Placental epithelial cell (primary cell): ENCODE measurements around the gene SMPDL3B. TPM values are rescaled to one million over a fixed set of nuclear protein-coding genes. Genes with fewer than 3 reads are reported as not detected.

Source experiments
- total RNA-seq: library from RNA; depleted of rRNA; stranded (reverse); fragments of >200 nt; gene quantifications from 2 replicates; pipeline ENCODE4 v1.2.3, GENCODE V29; 2012

SMPDL3B gene, protein sequence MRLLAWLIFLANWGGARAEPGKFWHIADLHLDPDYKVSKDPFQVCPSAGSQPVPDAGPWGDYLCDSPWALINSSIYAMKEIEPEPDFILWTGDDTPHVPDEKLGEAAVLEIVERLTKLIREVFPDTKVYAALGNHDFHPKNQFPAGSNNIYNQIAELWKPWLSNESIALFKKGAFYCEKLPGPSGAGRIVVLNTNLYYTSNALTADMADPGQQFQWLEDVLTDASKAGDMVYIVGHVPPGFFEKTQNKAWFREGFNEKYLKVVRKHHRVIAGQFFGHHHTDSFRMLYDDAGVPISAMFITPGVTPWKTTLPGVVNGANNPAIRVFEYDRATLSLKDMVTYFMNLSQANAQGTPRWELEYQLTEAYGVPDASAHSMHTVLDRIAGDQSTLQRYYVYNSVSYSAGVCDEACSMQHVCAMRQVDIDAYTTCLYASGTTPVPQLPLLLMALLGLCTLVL
- under 0.01 TPM in 1 of 2 replicates, not detected in the other for total RNA-seq

DNA sequence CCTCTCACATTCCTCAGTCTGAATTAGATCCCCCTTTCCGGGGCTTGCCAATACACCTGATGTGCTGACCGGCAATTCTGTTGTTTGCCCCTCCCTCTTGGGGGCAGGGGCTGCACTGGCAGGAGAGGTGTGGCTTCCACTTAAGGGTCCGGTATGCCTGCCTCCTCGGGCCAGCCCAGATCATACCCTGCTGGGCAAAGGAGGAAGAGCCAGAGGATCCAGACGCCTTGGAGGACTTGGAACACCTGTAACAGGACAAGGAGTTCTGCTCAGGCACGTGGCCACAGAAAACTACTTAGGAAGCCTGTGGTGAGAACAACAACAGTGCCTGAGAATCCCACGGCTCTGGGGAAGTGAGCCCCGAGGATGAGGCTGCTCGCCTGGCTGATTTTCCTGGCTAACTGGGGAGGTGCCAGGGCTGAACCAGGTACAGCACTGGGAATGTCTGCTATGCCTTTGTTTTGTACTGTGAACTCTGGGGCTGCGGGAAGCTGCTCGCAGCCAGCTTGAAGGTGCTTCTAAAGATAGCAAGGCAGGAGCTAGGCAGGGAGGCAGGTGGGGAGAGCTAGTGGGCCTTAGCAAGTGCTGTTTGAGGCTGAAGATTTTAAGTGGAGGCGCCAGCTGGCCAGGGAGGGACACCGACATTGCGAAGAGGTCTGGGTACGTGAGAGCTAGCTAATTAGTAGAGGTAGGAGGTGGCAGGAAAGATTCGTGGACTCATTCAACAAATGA is at the start of gene SMPDL3B:
SMPDL3B (plus strand) TSS at position 183 of the 732 bp plus-strand sequence; CDS start at position 367, 184 bp downstream.

DNA sequence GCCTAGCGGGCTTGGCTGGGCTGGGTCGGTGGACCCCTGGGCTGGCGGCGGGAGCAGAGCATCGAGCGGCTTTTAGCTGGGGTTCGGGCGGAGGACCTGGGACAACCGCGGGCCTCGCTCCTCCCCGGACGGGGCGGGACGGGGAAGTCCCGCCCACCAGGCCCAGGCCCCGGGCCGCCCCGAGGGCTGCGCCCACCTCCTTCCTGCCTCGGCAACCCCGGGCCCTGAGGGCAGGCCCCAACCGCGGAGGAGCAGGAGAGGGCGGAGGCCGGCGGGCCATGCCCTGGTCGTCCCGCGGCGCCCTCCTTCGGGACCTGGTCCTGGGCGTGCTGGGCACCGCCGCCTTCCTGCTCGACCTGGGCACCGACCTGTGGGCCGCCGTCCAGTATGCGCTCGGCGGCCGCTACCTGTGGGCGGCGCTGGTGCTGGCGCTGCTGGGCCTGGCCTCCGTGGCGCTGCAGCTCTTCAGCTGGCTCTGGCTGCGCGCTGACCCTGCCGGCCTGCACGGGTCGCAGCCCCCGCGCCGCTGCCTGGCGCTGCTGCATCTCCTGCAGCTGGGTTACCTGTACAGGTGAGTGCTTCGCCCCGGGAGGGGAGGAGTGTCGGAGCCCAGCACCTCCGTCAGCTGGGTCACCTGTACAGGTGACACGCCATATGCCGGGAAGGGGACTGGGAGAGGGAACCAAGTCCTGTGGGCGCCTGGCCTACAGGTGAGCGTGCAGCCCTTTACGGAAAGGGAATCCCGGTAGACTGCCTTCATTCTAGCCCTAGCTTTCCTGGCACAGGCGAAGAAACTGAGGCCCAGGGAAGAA is 25.2 kb downstream of the SMPDL3B start, which contains the start of gene XKR8:
XKR8 (plus strand) TSS at position 182 of the 812 bp plus-strand sequence; CDS start at position 279, 97 bp downstream.

Other genes starting within 250 kb of the SMPDL3B start
- gene FAM76A, start 209.0 kb upstream of the SMPDL3B start, total RNA-seq: 10.7 and 11.4 TPM in 2 replicates
- 41.2 and 58.2 TPM in 2 replicates for gene STX12, start 161.8 kb upstream of the SMPDL3B start, total RNA-seq
- 25.5 and 32.6 TPM in 2 replicates for gene PPP1R8, start 104.2 kb upstream of the SMPDL3B start, total RNA-seq
- 0.22 TPM in 1 of 2 replicates, not detected in the other for gene THEMIS2, start 62.5 kb upstream of the SMPDL3B start, total RNA-seq
- gene RPA2, start 20.4 kb upstream of the SMPDL3B start, total RNA-seq: 15.7 and 24.3 TPM in 2 replicates
- 10.6 and 16.4 TPM in 2 replicates for gene XKR8, start 25.0 kb downstream of the SMPDL3B start, total RNA-seq
- gene EYA3, start 153.6 kb downstream of the SMPDL3B start, total RNA-seq: 16.1 and 20.1 TPM in 2 replicates
- not detected in 2 replicates for gene PTAFR, start 241.7 kb downstream of the SMPDL3B start, total RNA-seq